ENCODE data around the gene HOXB1. TPM values are rescaled to one million over a fixed set of nuclear protein-coding genes. Genes with fewer than 3 reads are reported as not detected.

The HOXB1 gene
- total and polyA plus RNA-seq, 2 experiments from 2014 or later = not detected

- H3F3A ChIP-seq (replicated peaks; ENCODE audit: low read depth) = peaks cover 32% of the 10 kb centered on the region
- H3K27me3 ChIP-seq (ENCODE audit: insufficient read depth) = peaks cover 100% of the 10 kb centered on the region
- peak overlapping the region; percentile 67 for H3K4me2 ChIP-seq
- ATAC-seq (peak; percentile 5), DNase-seq (ENCODE audit: low spot score) (peak; percentile 64)
- Mint-ChIP-seq H3K36me3 (ENCODE audit: low read depth) (no peaks in the 10 kb centered on the region), H3K27me3 (ENCODE audit: insufficient read depth, low read depth, poor library complexity) (peaks cover 99% of the 10 kb centered on the region), H3K9me3 (no peaks in the 10 kb centered on the region; the same call in 2 of the 3 replicates), H3K27ac (no peak overlapping the region), H3K4me1 (peaks cover 60% of the 10 kb centered on the region), H3K4me3 (0 out of 3 replicates have a peak overlapping the region, but pooled peaks have one; percentile 36)
- H3K4me1 ChIP-seq (ENCODE audit: insufficient read depth) = peaks cover 77% of the 10 kb centered on the region
- no peak overlapping the region for H2AFZ ChIP-seq
- H4K20me1 ChIP-seq (replicated peaks; ENCODE audit: insufficient read depth) = peaks cover 21% of the 10 kb centered on the region
- peak overlapping the region; percentile 43 for H3K4me3 ChIP-seq
- no peaks in the 10 kb centered on the region for H3K79me2 ChIP-seq (replicated peaks; ENCODE audit: insufficient read depth)
- TF ChIP-seq ZNF114 (CRISPR knock-in tag; IDR thresholded peaks at IDR 0.05) (no peak), EZH2 (IDR thresholded peaks at IDR 0.05; ENCODE audit: low read depth, unreplicated experiment) (peak; percentile 50), REST (IDR thresholded peaks at IDR 0.05; ENCODE audit: unreplicated experiment) (no peak), POLR2AphosphoS5 (IDR thresholded peaks at IDR 0.05; ENCODE audit: low read depth) (no peak), JUNB (IDR thresholded peaks at IDR 0.05; ENCODE audit: unreplicated experiment) (no peak), ETS1 (IDR thresholded peaks at IDR 0.05) (no peak), ZNF331 (CRISPR knock-in tag; IDR thresholded peaks at IDR 0.05; ENCODE audit: low read depth) (no peak), NANOG (IDR thresholded peaks at IDR 0.05; ENCODE audit: borderline replicate concordance) (no peak), EZH2phosphoT487 (IDR thresholded peaks at IDR 0.05; ENCODE audit: unreplicated experiment) (no peak), STAT1 (IDR thresholded peaks at IDR 0.05; ENCODE audit: unreplicated experiment) (no peak)
- TF ChIP-seq, protein P1, sequence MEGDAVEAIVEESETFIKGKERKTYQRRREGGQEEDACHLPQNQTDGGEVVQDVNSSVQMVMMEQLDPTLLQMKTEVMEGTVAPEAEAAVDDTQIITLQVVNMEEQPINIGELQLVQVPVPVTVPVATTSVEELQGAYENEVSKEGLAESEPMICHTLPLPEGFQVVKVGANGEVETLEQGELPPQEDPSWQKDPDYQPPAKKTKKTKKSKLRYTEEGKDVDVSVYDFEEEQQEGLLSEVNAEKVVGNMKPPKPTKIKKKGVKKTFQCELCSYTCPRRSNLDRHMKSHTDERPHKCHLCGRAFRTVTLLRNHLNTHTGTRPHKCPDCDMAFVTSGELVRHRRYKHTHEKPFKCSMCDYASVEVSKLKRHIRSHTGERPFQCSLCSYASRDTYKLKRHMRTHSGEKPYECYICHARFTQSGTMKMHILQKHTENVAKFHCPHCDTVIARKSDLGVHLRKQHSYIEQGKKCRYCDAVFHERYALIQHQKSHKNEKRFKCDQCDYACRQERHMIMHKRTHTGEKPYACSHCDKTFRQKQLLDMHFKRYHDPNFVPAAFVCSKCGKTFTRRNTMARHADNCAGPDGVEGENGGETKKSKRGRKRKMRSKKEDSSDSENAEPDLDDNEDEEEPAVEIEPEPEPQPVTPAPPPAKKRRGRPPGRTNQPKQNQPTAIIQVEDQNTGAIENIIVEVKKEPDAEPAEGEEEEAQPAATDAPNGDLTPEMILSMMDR (conservative IDR thresholded peaks at IDR 0.05; ENCODE audit: low read depth in 2 of 2) = peak; percentile 6 to 54; a peak in 3 of 4 replicates
- TF ChIP-seq, protein P2, sequence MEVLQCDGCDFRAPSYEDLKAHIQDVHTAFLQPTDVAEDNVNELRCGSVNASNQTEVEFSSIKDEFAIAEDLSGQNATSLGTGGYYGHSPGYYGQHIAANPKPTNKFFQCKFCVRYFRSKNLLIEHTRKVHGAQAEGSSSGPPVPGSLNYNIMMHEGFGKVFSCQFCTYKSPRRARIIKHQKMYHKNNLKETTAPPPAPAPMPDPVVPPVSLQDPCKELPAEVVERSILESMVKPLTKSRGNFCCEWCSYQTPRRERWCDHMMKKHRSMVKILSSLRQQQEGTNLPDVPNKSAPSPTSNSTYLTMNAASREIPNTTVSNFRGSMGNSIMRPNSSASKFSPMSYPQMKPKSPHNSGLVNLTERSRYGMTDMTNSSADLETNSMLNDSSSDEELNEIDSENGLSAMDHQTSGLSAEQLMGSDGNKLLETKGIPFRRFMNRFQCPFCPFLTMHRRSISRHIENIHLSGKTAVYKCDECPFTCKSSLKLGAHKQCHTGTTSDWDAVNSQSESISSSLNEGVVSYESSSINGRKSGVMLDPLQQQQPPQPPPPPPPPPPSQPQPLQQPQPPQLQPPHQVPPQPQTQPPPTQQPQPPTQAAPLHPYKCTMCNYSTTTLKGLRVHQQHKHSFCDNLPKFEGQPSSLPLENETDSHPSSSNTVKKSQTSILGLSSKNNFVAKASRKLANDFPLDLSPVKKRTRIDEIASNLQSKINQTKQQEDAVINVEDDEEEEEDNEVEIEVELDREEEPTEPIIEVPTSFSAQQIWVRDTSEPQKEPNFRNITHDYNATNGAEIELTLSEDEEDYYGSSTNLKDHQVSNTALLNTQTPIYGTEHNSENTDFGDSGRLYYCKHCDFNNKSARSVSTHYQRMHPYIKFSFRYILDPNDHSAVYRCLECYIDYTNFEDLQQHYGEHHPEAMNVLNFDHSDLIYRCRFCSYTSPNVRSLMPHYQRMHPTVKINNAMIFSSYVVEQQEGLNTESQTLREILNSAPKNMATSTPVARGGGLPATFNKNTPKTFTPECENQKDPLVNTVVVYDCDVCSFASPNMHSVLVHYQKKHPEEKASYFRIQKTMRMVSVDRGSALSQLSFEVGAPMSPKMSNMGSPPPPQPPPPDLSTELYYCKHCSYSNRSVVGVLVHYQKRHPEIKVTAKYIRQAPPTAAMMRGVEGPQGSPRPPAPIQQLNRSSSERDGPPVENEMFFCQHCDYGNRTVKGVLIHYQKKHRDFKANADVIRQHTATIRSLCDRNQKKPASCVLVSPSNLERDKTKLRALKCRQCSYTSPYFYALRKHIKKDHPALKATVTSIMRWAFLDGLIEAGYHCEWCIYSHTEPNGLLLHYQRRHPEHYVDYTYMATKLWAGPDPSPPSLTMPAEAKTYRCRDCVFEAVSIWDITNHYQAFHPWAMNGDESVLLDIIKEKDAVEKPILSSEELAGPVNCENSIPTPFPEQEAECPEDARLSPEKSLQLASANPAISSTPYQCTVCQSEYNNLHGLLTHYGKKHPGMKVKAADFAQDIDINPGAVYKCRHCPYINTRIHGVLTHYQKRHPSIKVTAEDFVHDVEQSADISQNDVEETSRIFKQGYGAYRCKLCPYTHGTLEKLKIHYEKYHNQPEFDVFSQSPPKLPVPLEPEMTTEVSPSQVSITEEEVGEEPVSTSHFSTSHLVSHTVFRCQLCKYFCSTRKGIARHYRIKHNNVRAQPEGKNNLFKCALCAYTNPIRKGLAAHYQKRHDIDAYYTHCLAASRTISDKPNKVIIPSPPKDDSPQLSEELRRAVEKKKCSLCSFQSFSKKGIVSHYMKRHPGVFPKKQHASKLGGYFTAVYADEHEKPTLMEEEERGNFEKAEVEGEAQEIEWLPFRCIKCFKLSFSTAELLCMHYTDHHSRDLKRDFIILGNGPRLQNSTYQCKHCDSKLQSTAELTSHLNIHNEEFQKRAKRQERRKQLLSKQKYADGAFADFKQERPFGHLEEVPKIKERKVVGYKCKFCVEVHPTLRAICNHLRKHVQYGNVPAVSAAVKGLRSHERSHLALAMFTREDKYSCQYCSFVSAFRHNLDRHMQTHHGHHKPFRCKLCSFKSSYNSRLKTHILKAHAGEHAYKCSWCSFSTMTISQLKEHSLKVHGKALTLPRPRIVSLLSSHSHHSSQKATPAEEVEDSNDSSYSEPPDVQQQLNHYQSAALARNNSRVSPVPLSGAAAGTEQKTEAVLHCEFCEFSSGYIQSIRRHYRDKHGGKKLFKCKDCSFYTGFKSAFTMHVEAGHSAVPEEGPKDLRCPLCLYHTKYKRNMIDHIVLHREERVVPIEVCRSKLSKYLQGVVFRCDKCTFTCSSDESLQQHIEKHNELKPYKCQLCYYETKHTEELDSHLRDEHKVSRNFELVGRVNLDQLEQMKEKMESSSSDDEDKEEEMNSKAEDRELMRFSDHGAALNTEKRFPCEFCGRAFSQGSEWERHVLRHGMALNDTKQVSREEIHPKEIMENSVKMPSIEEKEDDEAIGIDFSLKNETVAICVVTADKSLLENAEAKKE (CRISPR knock-in tag; IDR thresholded peaks at IDR 0.05) = no peak
- H3K36me3 ChIP-seq (ENCODE audit: insufficient read depth) = no peaks in the 10 kb centered on the region
- no peaks in the 10 kb centered on the region for H3K9me2 ChIP-seq (ENCODE audit: insufficient read depth)
- H3K27ac ChIP-seq (ENCODE audit: low read depth) = no peak overlapping the region
Observed at GRCh38 chr17:48550502-48551213, 19.8 kb upstream of the HOXB1 start.

Measured in GM23338 (cell line).